HG03097 (cell line): Measurements from ENCODE around the gene IGFLR1.
"Not testable (repeated sequence)": the region's sequence is repeated elsewhere in the genome, so short reads cannot be mapped to it uniquely, and the experiment has no call there.

Experiments
- ATAC-seq: cut with Tn5 transposase; IDR thresholded peaks from one replicate; pipeline ENCODE4 v1.9.1; 2021; ENCODE audit not compliant: unreplicated experiment, low FRiP score

Gene IGFLR1

GRCh38 chr19:35727053-35727955 lies 14.9 kb downstream of the IGFLR1 start:
- no peak for ATAC-seq

GRCh38 chr19:35725216-35725861 lies 16.9 kb downstream of the IGFLR1 start:
- no peak for ATAC-seq

- no peak for ATAC-seq
These were observed 17.7 kb downstream of the IGFLR1 start for GRCh38 chr19:35724560-35724959.

GRCh38 chr19:35724132-35724531 lies 18.1 kb downstream of the IGFLR1 start:
- ATAC-seq, result not testable (repeated sequence)

GRCh38 chr19:35723671-35724070 lies 18.6 kb downstream of the IGFLR1 start:
- ATAC-seq, result no peak

- no peak for ATAC-seq
These were observed 19.4 kb downstream of the IGFLR1 start for GRCh38 chr19:35722897-35723296.

GRCh38 chr19:35722461-35722860 lies 19.8 kb downstream of the IGFLR1 start:
- ATAC-seq, result no peak

- no peak for ATAC-seq
These were observed 20.9 kb downstream of the IGFLR1 start for GRCh38 chr19:35721374-35721773.

- no peak for ATAC-seq
These were observed 21.6 kb downstream of the IGFLR1 start for GRCh38 chr19:35720648-35721047.

GRCh38 chr19:35720163-35720524 lies 22.1 kb downstream of the IGFLR1 start:
- ATAC-seq, result no peak

GRCh38 chr19:35719402-35720162 lies 22.7 kb downstream of the IGFLR1 start:
- ATAC-seq, result no peak

- peak; percentile 3 for ATAC-seq
These were observed 23.8 kb downstream of the IGFLR1 start for GRCh38 chr19:35718345-35719041.

GRCh38 chr19:35717665-35718344 lies 24.4 kb downstream of the IGFLR1 start, which contains the start of gene KMT2B:
Gene KMT2B, plus strand, starts transcription at chr19:35718003. Its CDS starts 16 bp downstream, at chr19:35718019.
- peak; percentile 54 for ATAC-seq

GRCh38 chr19:35716801-35717664 lies 25.2 kb downstream of the IGFLR1 start:
- ATAC-seq, result peak; percentile 52

GRCh38 chr19:35715981-35716800 lies 26.1 kb downstream of the IGFLR1 start:
- ATAC-seq, result no peak

- no peak for ATAC-seq
These were observed 26.9 kb downstream of the IGFLR1 start for GRCh38 chr19:35715355-35715809.

GRCh38 chr19:35714601-35715354 lies 27.5 kb downstream of the IGFLR1 start:
- no peak for ATAC-seq
